IMR-90 (cell line): ENCODE measurements around the gene CMTM7. TPM values are rescaled to one million over a fixed set of nuclear protein-coding genes. Genes with fewer than 3 reads are reported as not detected.

Experiments used
- ATAC-seq: fragments of 200-7000 bp; cut with Tn5 transposase; 2 replicates; pipeline ENCODE4 v1.9.1; 2020; ENCODE audit warnings: low read depth, mild to moderate bottlenecking, moderate library complexity
- BruUV-seq: library from RNA; stranded (reverse); fragments of 400-500 nt; replicated peaks from 2 replicates; lab custom pipeline; 2021; lab: Mats Ljungman, UMichigan
- CTCF ChIA-PET: fragments of 300-600 bp; formaldehyde crosslinking; extraction: SDS; loops from one replicate; lab custom pipeline; 2021; ENCODE audit warnings: antibody characterized with exemption; lab: Yijun Ruan, JAX
- POLR2A ChIA-PET: fragments of 300-600 bp; sonication (Branson Sonifier 250); formaldehyde crosslinking; loops from one replicate; lab custom pipeline; 2022; ENCODE audit warnings: antibody characterized with exemption; ENCODE audit not compliant: unreplicated experiment; lab: Charles Lee
- DNase-seq: peaks from one replicate; pipeline ENCODE4 v3.0.0; 2013
- H2AFZ ChIP-seq: replicated peaks from 2 replicates; pipeline ENCODE3; 2013; ENCODE audit warnings: low read length, mild to moderate bottlenecking; ENCODE audit not compliant: poor library complexity
- H2AK5ac ChIP-seq: 2 replicates; pipeline ENCODE4 v1.6.1; 2013; ENCODE audit warnings: low read depth, low read length, inconsistent platforms
- H2AK9ac ChIP-seq: replicated peaks from 2 replicates; pipeline ENCODE3; 2013; ENCODE audit warnings: mild to moderate bottlenecking, low read depth, low read length, moderate library complexity; ENCODE audit not compliant: poor library complexity
- H2BK120ac ChIP-seq: 2 replicates; pipeline ENCODE4 v1.6.1; 2013; ENCODE audit warnings: low read depth, low read length, inconsistent platforms
- H2BK15ac ChIP-seq: 3 replicates; pipeline ENCODE4 v1.6.1; 2013; ENCODE audit warnings: low read depth, low read length, inconsistent platforms
- H2BK20ac ChIP-seq: 2 replicates; pipeline ENCODE4 v1.6.1; 2013; ENCODE audit warnings: low read depth, mild to moderate bottlenecking, inconsistent platforms, low read length, moderate library complexity
- H2BK5ac ChIP-seq: 2 replicates; pipeline ENCODE4 v1.6.1; 2013; ENCODE audit warnings: mild to moderate bottlenecking, low read depth, low read length, inconsistent platforms; ENCODE audit not compliant: poor library complexity, severe bottlenecking
- H3K14ac ChIP-seq: replicated peaks from 2 replicates; pipeline ENCODE4 v1.6.1; 2013; ENCODE audit warnings: low read depth, low read length, inconsistent platforms
- H3K18ac ChIP-seq: 2 replicates; pipeline ENCODE4 v1.6.1; 2013; ENCODE audit warnings: low read depth, low read length, control low read depth
- H3K23ac ChIP-seq: 2 replicates; pipeline ENCODE4 v1.6.1; 2013; ENCODE audit warnings: low read depth, low read length, inconsistent platforms
- H3K27ac ChIP-seq: 2 replicates; pipeline ENCODE4 v1.5.1; 2013; ENCODE audit warnings: mild to moderate bottlenecking, control low read depth, low read length; ENCODE audit not compliant: insufficient read depth
- H3K27me3 ChIP-seq: 2 replicates; pipeline ENCODE4 v1.6.1; 2013; ENCODE audit warnings: low read length; ENCODE audit not compliant: control insufficient read depth, insufficient read depth
- H3K36me3 ChIP-seq: 2 replicates; pipeline ENCODE4 v1.6.1; 2013; ENCODE audit warnings: low read length, mixed read lengths; ENCODE audit not compliant: control insufficient read depth, insufficient read depth
- H3K4ac ChIP-seq: 2 replicates; pipeline ENCODE4 v1.6.1; 2013; ENCODE audit warnings: low read depth, low read length, inconsistent platforms
- H3K4me1 ChIP-seq: 2 replicates; pipeline ENCODE4 v1.6.1; 2013; ENCODE audit warnings: low read length, mixed read lengths; ENCODE audit not compliant: control insufficient read depth, insufficient read depth
- H3K4me2 ChIP-seq: 2 replicates; pipeline ENCODE4 v1.6.1; 2013; ENCODE audit warnings: low read depth, mild to moderate bottlenecking, control low read depth, low read length, moderate library complexity
- H3K4me3 ChIP-seq: 2 replicates; pipeline ENCODE4 v1.5.1; 2013; ENCODE audit warnings: low read depth, mild to moderate bottlenecking, control low read depth, low read length, moderate library complexity; ENCODE audit not compliant: insufficient read depth
- H3K56ac ChIP-seq: 2 replicates; pipeline ENCODE4 v1.6.1; 2013; ENCODE audit warnings: low read length, inconsistent platforms; ENCODE audit not compliant: insufficient read depth; ENCODE audit errors: extremely low read depth
- H3K79me1 ChIP-seq, 2 experiments: 2 replicates each; pipeline ENCODE4 v1.6.1; 2013; ENCODE audit warnings: low read length in 2 of 2, inconsistent platforms in 1 of 2, low read depth in 1 of 2
- H3K9ac ChIP-seq: 2 replicates; pipeline ENCODE4 v1.6.1; 2013; ENCODE audit warnings: low read depth, low read length, control low read depth
- H3K9me1 ChIP-seq: 2 replicates; pipeline ENCODE4 v1.6.1; 2013; ENCODE audit warnings: low read length, inconsistent platforms; ENCODE audit not compliant: insufficient read depth
- H3K9me3 ChIP-seq: 2 replicates; pipeline ENCODE4 v1.6.1; 2013; ENCODE audit warnings: low read length; ENCODE audit not compliant: control insufficient read depth, insufficient read depth
- H4K20me1 ChIP-seq: 2 replicates; pipeline ENCODE4 v1.6.1; 2013; ENCODE audit warnings: low read length, inconsistent platforms; ENCODE audit not compliant: insufficient read depth
- H4K5ac ChIP-seq: 2 replicates; pipeline ENCODE4 v1.6.1; 2013; ENCODE audit warnings: mild to moderate bottlenecking, low read depth, low read length, control low read depth
- H4K8ac ChIP-seq, 2 experiments: 2 replicates each; pipeline ENCODE4 v1.6.1; 2013; ENCODE audit warnings: low read depth in 2 of 2, low read length in 2 of 2, control low read depth in 1 of 2, inconsistent platforms in 1 of 2
- H4K91ac ChIP-seq: 2 replicates; pipeline ENCODE4 v1.6.1; 2013; ENCODE audit warnings: low read depth, low read length, inconsistent platforms; ENCODE audit not compliant: insufficient read depth
- NFE2L2 ChIP-seq: fragments of 150-350 bp; IDR thresholded peaks from 2 replicates; pipeline ENCODE4 v1.6.1; 2016; ENCODE audit warnings: low read depth, mild to moderate bottlenecking, low read length
- RFX5 ChIP-seq: IDR thresholded peaks from 2 replicates; pipeline ENCODE4 v1.8.0; 2012; ENCODE audit warnings: low read depth, mild to moderate bottlenecking, low read length, moderate library complexity
- WGBS, 2 experiments: methylation state at CpG; one replicate each; pipeline versions ENCODE4 v1.1.5 to v1.1.7; 2013; ENCODE audit warnings: missing lambda C conversion rate in 2 of 2; ENCODE audit not compliant: insufficient read length in 1 of 2; ENCODE audit errors: extremely low coverage in 2 of 2; 5-methylcytosine and 5-hydroxymethylcytosine counted together
- dilution Hi-C: fragments of 300-500 bp; cut with HindIII; formaldehyde crosslinking; loops from one replicate; pipeline ENCODE4 v1.14.3; 2018; ENCODE audit warnings: low sequenced_read_pairs; ENCODE audit not compliant: unreplicated experiment
- in situ Hi-C: fragments of 300-500 bp; cut with MboI; formaldehyde crosslinking; loops from 3 replicates; pipeline ENCODE4 v1.14.3; 2019; ENCODE audit warnings: low sequenced_read_pairs, inconsistent platforms, mixed read lengths
- intact Hi-C: fragments of 100-400 bp; cut with micrococcal nuclease; formaldehyde crosslinking; loops from 2 replicates; pipeline ENCODE4 v1.10.0; 2022
- polyA plus RNA-seq, 3 experiments: library from polyadenylated mRNA; depleted of rRNA; stranded (reverse); fragments of >200 nt; gene quantifications; 2 replicates each; pipeline ENCODE4 v1.2.3, GENCODE V29; 2012; ENCODE audit warnings: low replicate concordance in 1 of 3
- total RNA-seq: library from RNA; depleted of rRNA; stranded (reverse); fragments of >200 nt; gene quantifications from 2 replicates; pipeline ENCODE4 v1.2.3, GENCODE V29; 2012

CMTM7 gene
- total and polyA plus RNA-seq, 2 of the 4 experiments (the other 2 are of a cell fraction): 3.4 to 31.4 TPM

DNA sequence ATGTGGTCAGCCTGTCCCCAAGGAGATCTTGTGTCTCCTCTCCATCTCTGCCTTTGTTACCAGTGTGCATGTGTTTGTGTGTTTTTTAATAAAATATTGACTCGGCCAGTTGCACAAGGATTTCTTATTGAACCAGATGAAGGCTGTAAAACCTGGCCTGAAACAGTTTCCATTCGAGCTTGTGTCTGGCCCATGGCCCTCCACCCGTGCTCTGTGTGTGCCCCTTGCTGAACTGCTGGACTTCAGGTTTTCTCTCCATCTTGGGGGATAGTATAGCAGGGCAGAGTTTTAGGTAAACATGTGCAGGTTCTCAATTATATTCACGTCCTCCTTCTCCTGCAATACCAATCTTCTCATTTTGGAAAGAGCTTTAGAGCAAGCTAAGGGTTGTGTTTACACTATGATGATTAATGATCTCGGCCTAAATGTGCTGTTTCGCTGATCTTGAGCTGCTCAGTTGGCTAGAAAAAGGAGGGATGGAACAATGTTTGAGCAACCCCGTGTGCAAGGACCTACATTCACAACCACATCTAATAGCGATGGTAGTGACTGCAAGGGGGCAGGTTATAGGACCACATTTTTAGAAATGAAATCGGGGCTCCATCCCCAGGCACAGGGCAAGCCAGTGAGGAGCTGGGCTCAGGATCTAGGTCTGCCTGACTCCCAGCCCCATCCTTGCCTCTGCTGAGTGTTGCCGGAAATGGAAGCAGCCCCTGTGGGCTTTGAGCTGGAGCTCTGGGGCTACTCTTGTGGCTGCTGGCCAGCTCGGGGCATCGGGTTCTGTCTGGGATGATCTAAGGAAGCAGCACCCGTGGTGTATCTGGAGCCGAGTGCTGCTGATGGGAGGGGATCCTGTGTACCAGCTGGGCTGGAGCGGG, 63.3 kb downstream of the CMTM7 start:
- no peaks in the 10 kb centered on the region for H3K36me3 ChIP-seq
- H3K56ac ChIP-seq: no peak overlapping the region
- no peak overlapping the region for H4K5ac ChIP-seq
- DNase-seq: peak; percentile 16
- H2BK120ac ChIP-seq: no peak overlapping the region
- peak overlapping the region; percentile 40; the same call in 1 of the 2 replicates for H3K14ac ChIP-seq
- H2AK9ac ChIP-seq: no peak overlapping the region
- dilution Hi-C loops: no loop called here
- H2BK15ac ChIP-seq: no peak overlapping the region
- H3K4me3 ChIP-seq: no peak overlapping the region
- POLR2A ChIA-PET: interaction anchor here (0.6 kb wide), 1 partner anchor 146 kb away, joined by 11 read pairs; no protein-coding TSS in a partner anchor
- CTCF ChIA-PET: no interaction called here
- peaks cover 10% of the 10 kb centered on the region for H3K4me1 ChIP-seq
- BruUV-seq: no TSS peak
- H3K9me3 ChIP-seq: no peaks in the 10 kb centered on the region
- no peak overlapping the region for H2BK20ac ChIP-seq
- H3K9me1 ChIP-seq: peaks cover 6% of the 10 kb centered on the region; the same call in 1 of the 2 replicates
- H4K91ac ChIP-seq: no peak overlapping the region; the same call in 1 of the 2 replicates
- H3K9ac ChIP-seq: no peak overlapping the region
- TF ChIP-seq NFE2L2 (no peak), RFX5 (no peak)
- 80% methylated on average over 2 of the region's 15 CpGs; no CpG with 5 or more reads in 1 of the 2 experiments for WGBS, 2 experiments
- peak overlapping the region; percentile 24 for H2AFZ ChIP-seq
- H2BK5ac ChIP-seq: no peak overlapping the region
- intact Hi-C loops: loop anchor here (5.0 kb wide), 1 partner anchor 53 kb away; no protein-coding TSS in a partner anchor
- H3K18ac ChIP-seq: peak overlapping the region; percentile 21; the same call in 1 of the 2 replicates
- in situ Hi-C loops: no loop called here
- H3K27me3 ChIP-seq: no peaks in the 10 kb centered on the region
- H3K4me2 ChIP-seq: no peak overlapping the region
- no peak overlapping the region for H3K23ac ChIP-seq
- H3K4ac ChIP-seq: peak overlapping the region; percentile 25; the same call in 1 of the 2 replicates
- H3K27ac ChIP-seq: no peak overlapping the region
- H3K79me1 ChIP-seq: no peaks in the 10 kb centered on the region
- H4K8ac ChIP-seq: no peak overlapping the region
- H2AK5ac ChIP-seq: peak overlapping the region; percentile 5; the same call in 1 of the 2 replicates
- 0 out of 2 replicates have a peak, but pooled peaks cover 6% of the 10 kb centered on the region for H4K20me1 ChIP-seq
- peak; percentile 10; the same call in 1 of the 2 replicates for ATAC-seq
